HG02623 (cell line): ENCODE results near the gene DSCAM.

ENCODE experiments used
- ATAC-seq: cut with Tn5 transposase; IDR thresholded peaks from one replicate; pipeline ENCODE4 v1.9.1; 2021; ENCODE audit warnings: moderate library complexity; ENCODE audit not compliant: unreplicated experiment

Gene DSCAM

GRCh38 chr21:39965026-39965425, 881.9 kb downstream of the DSCAM start:
- ATAC-seq: no peak

- ATAC-seq: no peak
These were observed 885.7 kb downstream of the DSCAM start for GRCh38 chr21:39961251-39961650.
